GM18507 (cell line): Measurements from ENCODE around the gene FMN1.

Source experiments
- DNase-seq: peaks from one replicate; pipeline ENCODE4 v3.0.0; 2011; ENCODE audit warnings: low read depth; ENCODE audit not compliant: insufficient read length; ENCODE audit errors: extremely low spot score
- FAIRE-seq: peaks from 2 replicates; lab custom pipeline; 2011; peaks lifted over from hg19 to GRCh38; lab: Jason Lieb, UNC

Gene FMN1

GRCh38 chr15:33200903-33201302 is 6.4 kb upstream of the FMN1 start:
- DNase-seq (no peak), FAIRE-seq (no peak)

GRCh38 chr15:33200444-33200843 is 5.9 kb upstream of the FMN1 start:
- DNase-seq: no peak
- no peak for FAIRE-seq

GRCh38 chr15:33198541-33198940 is 4.0 kb upstream of the FMN1 start:
- DNase-seq (no peak), FAIRE-seq (no peak)

GRCh38 chr15:33197636-33198035 is 3.1 kb upstream of the FMN1 start:
- DNase-seq: no peak

GRCh38 chr15:33194237-33194636 is 277 bp downstream of the FMN1 start:
- DNase-seq (no peak), FAIRE-seq (no peak)

More at GRCh38 chr15:33197636-33198035, 3.1 kb upstream of the FMN1 start:
- FAIRE-seq: no peak

GRCh38 chr15:33191591-33191990 is 2.9 kb downstream of the FMN1 start:
- FAIRE-seq: no peak

GRCh38 chr15:33190539-33190938 is 4.0 kb downstream of the FMN1 start:
- DNase-seq (no peak), FAIRE-seq (no peak)

More at GRCh38 chr15:33191591-33191990, 2.9 kb downstream of the FMN1 start:
- DNase-seq: no peak

- peak; percentile 78 for FAIRE-seq
- DNase-seq: no peak
Measured at GRCh38 chr15:33188641-33189257, 5.8 kb downstream of the FMN1 start.

GRCh38 chr15:33188159-33188558 is 6.4 kb downstream of the FMN1 start:
- no peak for FAIRE-seq

GRCh38 chr15:33183334-33183733 is 11.2 kb downstream of the FMN1 start:
- FAIRE-seq: no peak
- no peak for DNase-seq

More at GRCh38 chr15:33188159-33188558, 6.4 kb downstream of the FMN1 start:
- no peak for DNase-seq

- FAIRE-seq (no peak), DNase-seq (no peak)
Measured at GRCh38 chr15:33182926-33183325, 11.6 kb downstream of the FMN1 start.

- peak; percentile 50 for FAIRE-seq
- no peak for DNase-seq
Measured at GRCh38 chr15:33182278-33182905, 12.1 kb downstream of the FMN1 start.

GRCh38 chr15:33179874-33180273 is 14.6 kb downstream of the FMN1 start:
- FAIRE-seq: no peak

GRCh38 chr15:33171202-33171601 is 23.3 kb downstream of the FMN1 start:
- FAIRE-seq: no peak

More at GRCh38 chr15:33179874-33180273, 14.6 kb downstream of the FMN1 start:
- no peak for DNase-seq

GRCh38 chr15:33169625-33170024 is 24.9 kb downstream of the FMN1 start:
- FAIRE-seq (no peak), DNase-seq (no peak)

More at GRCh38 chr15:33171202-33171601, 23.3 kb downstream of the FMN1 start:
- DNase-seq: no peak

GRCh38 chr15:33168444-33168843 is 26.1 kb downstream of the FMN1 start:
- DNase-seq (peak; percentile 8), FAIRE-seq (peak; percentile 85)

GRCh38 chr15:33163816-33164215 is 30.7 kb downstream of the FMN1 start:
- FAIRE-seq (no peak), DNase-seq (no peak)

- no peak for DNase-seq
- FAIRE-seq: no peak
Measured at GRCh38 chr15:33161209-33161608, 33.3 kb downstream of the FMN1 start.

- FAIRE-seq: no peak
Measured at GRCh38 chr15:33160581-33161165, 33.8 kb downstream of the FMN1 start.

GRCh38 chr15:33159726-33160453 is 34.6 kb downstream of the FMN1 start:
- FAIRE-seq (peak; percentile 65), DNase-seq (no peak)

More at GRCh38 chr15:33160581-33161165, 33.8 kb downstream of the FMN1 start:
- no peak for DNase-seq
